HEK293 (cell line): ENCODE data around the gene RMC1.

ENCODE experiments used
- BCL6B ChIP-seq: fragments of 450-650 bp; formaldehyde crosslinking; IDR thresholded peaks from 2 replicates; pipeline ENCODE4 v1.5.1; 2017; ENCODE audit warnings: missing biosample characterization, missing genetic modification characterization
- PRDM2 ChIP-seq: fragments of 450-650 bp; formaldehyde crosslinking; IDR thresholded peaks from 2 replicates; pipeline ENCODE4 v1.5.1; 2016; ENCODE audit warnings: missing biosample characterization, missing genetic modification characterization, borderline replicate concordance
- ZNF121 ChIP-seq: fragments of 450-650 bp; formaldehyde crosslinking; IDR thresholded peaks from 2 replicates; pipeline ENCODE4 v1.5.1; 2016; ENCODE audit warnings: missing biosample characterization, missing genetic modification characterization
- ZNF341 ChIP-seq: fragments of 450-650 bp; formaldehyde crosslinking; IDR thresholded peaks from 2 replicates; pipeline ENCODE4; 2016; ENCODE audit warnings: low read depth, missing biosample characterization, missing genetic modification characterization
- ZNF404 ChIP-seq: fragments of 450-650 bp; formaldehyde crosslinking; IDR thresholded peaks from 2 replicates; pipeline ENCODE4 v1.5.1; 2017; ENCODE audit warnings: missing biosample characterization, missing genetic modification characterization
- ZXDB ChIP-seq: fragments of 450-650 bp; formaldehyde crosslinking; IDR thresholded peaks from 2 replicates; pipeline ENCODE4 v1.5.1; 2016; ENCODE audit warnings: missing biosample characterization, missing genetic modification characterization

- TF ChIP-seq BCL6B (tag by site-specific recombination) (no peak), ZNF404 (no peak), ZNF341 (tag by site-specific recombination) (no peak), ZNF121 (tag by site-specific recombination) (no peak), PRDM2 (no peak), ZXDB (tag by site-specific recombination) (no peak)
Observed at GRCh38 chr18:23572570-23572969, 69.3 kb downstream of the RMC1 start.
